ENCODE data around the gene DPP10.

DPP10 gene

GRCh38 chr2:115491186-115491793 is 1048.8 kb downstream of the DPP10 start:
- Histone ChIP-seq H3K27me3 (ENCODE audit: control insufficient read depth, insufficient read depth, low read length) (no peaks in the 10 kb centered on the region), H3K4me3 (ENCODE audit: low read length) (no peak overlapping the region), H3K4me1 (ENCODE audit: control insufficient read depth, insufficient read depth, low read length) (no peaks in the 10 kb centered on the region), H3K27ac (ENCODE audit: low read depth, low read length) (no peak overlapping the region), H3K36me3 (ENCODE audit: control insufficient read depth, insufficient read depth, low read length) (no peaks in the 10 kb centered on the region), H3K9ac (ENCODE audit: low read length) (no peak overlapping the region)

- Histone ChIP-seq H3K27ac (ENCODE audit: low read depth, low read length) (no peak overlapping the region), H3K4me1 (ENCODE audit: control insufficient read depth, insufficient read depth, low read length) (no peaks in the 10 kb centered on the region), H3K9ac (ENCODE audit: low read length) (no peak overlapping the region), H3K36me3 (ENCODE audit: control insufficient read depth, insufficient read depth, low read length) (no peaks in the 10 kb centered on the region), H3K27me3 (ENCODE audit: control insufficient read depth, insufficient read depth, low read length) (no peaks in the 10 kb centered on the region), H3K4me3 (ENCODE audit: low read length) (no peak overlapping the region)
These were observed 1062.9 kb downstream of the DPP10 start for GRCh38 chr2:115505331-115505730.

GRCh38 chr2:115520727-115521126 is 1078.3 kb downstream of the DPP10 start:
- Histone ChIP-seq H3K27me3 (ENCODE audit: control insufficient read depth, insufficient read depth, low read length) (no peaks in the 10 kb centered on the region), H3K4me3 (ENCODE audit: low read length) (no peak overlapping the region), H3K4me1 (ENCODE audit: control insufficient read depth, insufficient read depth, low read length) (no peaks in the 10 kb centered on the region), H3K27ac (ENCODE audit: low read depth, low read length) (no peak overlapping the region), H3K36me3 (ENCODE audit: control insufficient read depth, insufficient read depth, low read length) (no peaks in the 10 kb centered on the region), H3K9ac (ENCODE audit: low read length) (no peak overlapping the region)

- Histone ChIP-seq H3K4me1 (ENCODE audit: control insufficient read depth, insufficient read depth, low read length) (no peaks in the 10 kb centered on the region), H3K27me3 (ENCODE audit: control insufficient read depth, insufficient read depth, low read length) (no peaks in the 10 kb centered on the region), H3K4me3 (ENCODE audit: low read length) (no peak overlapping the region)
These were observed 1082.0 kb downstream of the DPP10 start for GRCh38 chr2:115524452-115524851.

GRCh38 chr2:115529627-115530026 is 1087.2 kb downstream of the DPP10 start:
- Histone ChIP-seq H3K36me3 (ENCODE audit: control insufficient read depth, insufficient read depth, low read length) (no peaks in the 10 kb centered on the region), H3K4me3 (ENCODE audit: low read length) (no peak overlapping the region), H3K27me3 (ENCODE audit: control insufficient read depth, insufficient read depth, low read length) (no peaks in the 10 kb centered on the region), H3K9ac (ENCODE audit: low read length) (no peak overlapping the region), H3K4me1 (ENCODE audit: control insufficient read depth, insufficient read depth, low read length) (no peaks in the 10 kb centered on the region), H3K27ac (ENCODE audit: low read depth, low read length) (no peak overlapping the region)

More at GRCh38 chr2:115524452-115524851, 1082.0 kb downstream of the DPP10 start:
- no peak overlapping the region for H3K9ac ChIP-seq (ENCODE audit: low read length)
- H3K27ac ChIP-seq (ENCODE audit: low read depth, low read length): no peak overlapping the region
- H3K36me3 ChIP-seq (ENCODE audit: control insufficient read depth, insufficient read depth, low read length): no peaks in the 10 kb centered on the region

- H3K36me3 ChIP-seq (ENCODE audit: control insufficient read depth, insufficient read depth, low read length): no peaks in the 10 kb centered on the region
- H3K4me1 ChIP-seq (ENCODE audit: control insufficient read depth, insufficient read depth, low read length): no peaks in the 10 kb centered on the region
- no peak overlapping the region for H3K27ac ChIP-seq (ENCODE audit: low read depth, low read length)
- no peak overlapping the region for H3K4me3 ChIP-seq (ENCODE audit: low read length)
- no peaks in the 10 kb centered on the region for H3K27me3 ChIP-seq (ENCODE audit: control insufficient read depth, insufficient read depth, low read length)
- H3K9ac ChIP-seq (ENCODE audit: low read length): no peak overlapping the region
These were observed 1090.6 kb downstream of the DPP10 start for GRCh38 chr2:115533081-115533480.

GRCh38 chr2:115541814-115542213 is 1099.4 kb downstream of the DPP10 start:
- no peak overlapping the region for H3K27ac ChIP-seq (ENCODE audit: low read depth, low read length)
- H3K27me3 ChIP-seq (ENCODE audit: control insufficient read depth, insufficient read depth, low read length): no peaks in the 10 kb centered on the region
- no peak overlapping the region for H3K4me3 ChIP-seq (ENCODE audit: low read length)
- no peaks in the 10 kb centered on the region for H3K36me3 ChIP-seq (ENCODE audit: control insufficient read depth, insufficient read depth, low read length)
- no peak overlapping the region for H3K9ac ChIP-seq (ENCODE audit: low read length)
- H3K4me1 ChIP-seq (ENCODE audit: control insufficient read depth, insufficient read depth, low read length): no peaks in the 10 kb centered on the region

GRCh38 chr2:115542331-115542730 is 1099.9 kb downstream of the DPP10 start:
- H3K36me3 ChIP-seq (ENCODE audit: control insufficient read depth, insufficient read depth, low read length): no peaks in the 10 kb centered on the region
- H3K9ac ChIP-seq (ENCODE audit: low read length): no peak overlapping the region
- H3K4me1 ChIP-seq (ENCODE audit: control insufficient read depth, insufficient read depth, low read length): no peaks in the 10 kb centered on the region
- H3K4me3 ChIP-seq (ENCODE audit: low read length): no peak overlapping the region
- H3K27ac ChIP-seq (ENCODE audit: low read depth, low read length): no peak overlapping the region
- no peaks in the 10 kb centered on the region for H3K27me3 ChIP-seq (ENCODE audit: control insufficient read depth, insufficient read depth, low read length)

GRCh38 chr2:115543024-115543423 is 1100.6 kb downstream of the DPP10 start:
- no peak overlapping the region for H3K27ac ChIP-seq (ENCODE audit: low read depth, low read length)
- no peak overlapping the region for H3K4me3 ChIP-seq (ENCODE audit: low read length)
- no peaks in the 10 kb centered on the region for H3K27me3 ChIP-seq (ENCODE audit: control insufficient read depth, insufficient read depth, low read length)
- H3K9ac ChIP-seq (ENCODE audit: low read length): no peak overlapping the region
- no peaks in the 10 kb centered on the region for H3K36me3 ChIP-seq (ENCODE audit: control insufficient read depth, insufficient read depth, low read length)
- no peaks in the 10 kb centered on the region for H3K4me1 ChIP-seq (ENCODE audit: control insufficient read depth, insufficient read depth, low read length)

- no peaks in the 10 kb centered on the region for H3K36me3 ChIP-seq (ENCODE audit: control insufficient read depth, insufficient read depth, low read length)
- H3K4me1 ChIP-seq (ENCODE audit: control insufficient read depth, insufficient read depth, low read length): no peaks in the 10 kb centered on the region
These were observed 1101.0 kb downstream of the DPP10 start for GRCh38 chr2:115543461-115543860.

GRCh38 chr2:115549611-115550130 is 1107.2 kb downstream of the DPP10 start:
- Histone ChIP-seq H3K4me3 (ENCODE audit: low read length) (no peak overlapping the region), H3K27ac (ENCODE audit: low read depth, low read length) (no peak overlapping the region), H3K9ac (ENCODE audit: low read length) (no peak overlapping the region), H3K27me3 (ENCODE audit: control insufficient read depth, insufficient read depth, low read length) (no peaks in the 10 kb centered on the region), H3K4me1 (ENCODE audit: control insufficient read depth, insufficient read depth, low read length) (no peaks in the 10 kb centered on the region), H3K36me3 (ENCODE audit: control insufficient read depth, insufficient read depth, low read length) (no peaks in the 10 kb centered on the region)

More at GRCh38 chr2:115543461-115543860, 1101.0 kb downstream of the DPP10 start:
- no peak overlapping the region for H3K27ac ChIP-seq (ENCODE audit: low read depth, low read length)
- no peak overlapping the region for H3K9ac ChIP-seq (ENCODE audit: low read length)
- H3K27me3 ChIP-seq (ENCODE audit: control insufficient read depth, insufficient read depth, low read length): no peaks in the 10 kb centered on the region
- H3K4me3 ChIP-seq (ENCODE audit: low read length): no peak overlapping the region

- Histone ChIP-seq H3K27ac (ENCODE audit: low read depth, low read length) (no peak overlapping the region), H3K36me3 (ENCODE audit: control insufficient read depth, insufficient read depth, low read length) (no peaks in the 10 kb centered on the region), H3K4me1 (ENCODE audit: control insufficient read depth, insufficient read depth, low read length) (no peaks in the 10 kb centered on the region), H3K9ac (ENCODE audit: low read length) (no peak overlapping the region), H3K4me3 (ENCODE audit: low read length) (no peak overlapping the region), H3K27me3 (ENCODE audit: control insufficient read depth, insufficient read depth, low read length) (no peaks in the 10 kb centered on the region)
These were observed 1110.3 kb downstream of the DPP10 start for GRCh38 chr2:115552726-115553125.

GRCh38 chr2:115554153-115554552 is 1111.7 kb downstream of the DPP10 start:
- H3K27ac ChIP-seq (ENCODE audit: low read depth, low read length): no peak overlapping the region
- no peak overlapping the region for H3K9ac ChIP-seq (ENCODE audit: low read length)
- H3K4me1 ChIP-seq (ENCODE audit: control insufficient read depth, insufficient read depth, low read length): no peaks in the 10 kb centered on the region
- H3K27me3 ChIP-seq (ENCODE audit: control insufficient read depth, insufficient read depth, low read length): no peaks in the 10 kb centered on the region
- no peaks in the 10 kb centered on the region for H3K36me3 ChIP-seq (ENCODE audit: control insufficient read depth, insufficient read depth, low read length)
- H3K4me3 ChIP-seq (ENCODE audit: low read length): no peak overlapping the region

Data from rectal smooth muscle tissue (tissue), 1 donor.